ENCODE results near the gene EOLA2. TPM values are rescaled to one million over a fixed set of nuclear protein-coding genes. Genes with fewer than 3 reads are reported as not detected.
A peak's percentile ranks its signal among the peaks of the same experiment; 100 is the strongest.

The EOLA2 gene
- total and polyA plus RNA-seq, 9 of the 15 experiments (the other 6 are each of a cell fraction or from before 2014, with no cell fraction given): 27.7 to 61.5 (median 44.3) TPM

DNA sequence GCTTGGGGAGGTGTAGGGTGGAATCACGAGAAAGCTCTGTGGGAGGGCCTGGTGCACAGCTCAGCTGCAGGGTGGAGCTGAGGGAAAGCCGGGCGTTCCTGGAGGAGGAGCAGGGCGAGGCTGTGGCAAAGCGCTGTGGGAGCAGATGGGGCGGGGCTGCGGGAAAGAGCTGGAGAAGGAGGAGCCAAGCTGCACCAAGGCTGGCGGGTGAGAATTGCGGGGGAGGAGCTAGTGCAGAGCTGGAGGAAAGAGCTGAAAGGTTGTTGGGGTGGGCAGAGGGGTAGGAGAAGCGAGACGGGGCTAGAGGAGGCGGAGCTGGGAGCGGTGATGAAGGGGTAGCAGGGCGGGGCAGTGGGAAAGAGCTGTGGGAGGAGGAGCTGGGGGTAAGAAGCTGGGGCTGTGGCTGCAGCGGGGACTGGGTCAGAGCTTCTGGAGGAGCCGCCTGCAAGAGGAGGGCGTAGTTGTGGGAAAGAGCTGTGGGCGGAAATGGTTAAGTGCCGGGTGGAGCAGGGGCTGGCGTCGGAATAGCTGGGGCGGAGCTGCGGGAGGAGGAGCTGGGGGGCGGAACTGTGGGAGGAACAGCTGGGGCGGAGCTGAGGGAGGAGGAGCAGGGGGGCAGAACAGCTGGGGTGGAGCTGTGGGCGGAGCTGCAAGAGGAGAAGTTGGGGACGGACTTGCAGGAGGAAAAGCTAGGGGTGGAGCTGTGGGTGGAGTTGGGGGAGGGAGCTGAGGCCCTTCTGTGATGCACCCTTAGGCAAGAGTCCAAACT is 1.8 kb upstream of the EOLA2 start (continued):
- TF ChIP-seq, protein P1, sequence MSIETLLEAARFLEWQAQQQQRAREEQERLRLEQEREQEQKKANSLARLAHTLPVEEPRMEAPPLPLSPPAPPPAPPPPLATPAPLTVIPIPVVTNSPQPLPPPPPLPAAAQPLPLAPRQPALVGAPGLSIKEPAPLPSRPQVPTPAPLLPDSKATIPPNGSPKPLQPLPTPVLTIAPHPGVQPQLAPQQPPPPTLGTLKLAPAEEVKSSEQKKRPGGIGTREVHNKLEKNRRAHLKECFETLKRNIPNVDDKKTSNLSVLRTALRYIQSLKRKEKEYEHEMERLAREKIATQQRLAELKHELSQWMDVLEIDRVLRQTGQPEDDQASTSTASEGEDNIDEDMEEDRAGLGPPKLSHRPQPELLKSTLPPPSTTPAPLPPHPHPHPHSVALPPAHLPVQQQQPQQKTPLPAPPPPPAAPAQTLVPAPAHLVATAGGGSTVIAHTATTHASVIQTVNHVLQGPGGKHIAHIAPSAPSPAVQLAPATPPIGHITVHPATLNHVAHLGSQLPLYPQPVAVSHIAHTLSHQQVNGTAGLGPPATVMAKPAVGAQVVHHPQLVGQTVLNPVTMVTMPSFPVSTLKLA (conservative IDR thresholded peaks at IDR 0.05): peak in 1 of 2 experiments; percentile 25; a peak in 1 of 4 replicates
- TF ChIP-seq PPARD (CRISPR knock-in tag; IDR thresholded peaks at IDR 0.05) (no peak), NCOA1 (IDR thresholded peaks at IDR 0.05; ENCODE audit: low read depth) (peak; percentile 22; the same call in 1 of the 2 replicates), ZNF57 (CRISPR knock-in tag; IDR thresholded peaks at IDR 0.05) (no peak), JUNB (CRISPR knock-in tag; conservative IDR thresholded peaks at IDR 0.05) (no peak), NFE2L1 (tag; IDR thresholded peaks at IDR 0.05; ENCODE audit: borderline replicate concordance, low read depth) (no peak), MBD2 (IDR thresholded peaks at IDR 0.05; ENCODE audit: borderline replicate concordance, low read depth) (no peak; the same call in none of the 2 replicates), HDAC1 (IDR thresholded peaks at IDR 0.05) (peak in 1 of 2 experiments; percentile 68; a peak in 2 of 4 replicates), BRD4 (IDR thresholded peaks at IDR 0.05) (no peak), ZFX (CRISPR knock-in tag; IDR thresholded peaks at IDR 0.05) (no peak), FOXP1 (CRISPR knock-in tag; IDR thresholded peaks at IDR 0.05) (no peak)
- TF ChIP-seq, protein P2, sequence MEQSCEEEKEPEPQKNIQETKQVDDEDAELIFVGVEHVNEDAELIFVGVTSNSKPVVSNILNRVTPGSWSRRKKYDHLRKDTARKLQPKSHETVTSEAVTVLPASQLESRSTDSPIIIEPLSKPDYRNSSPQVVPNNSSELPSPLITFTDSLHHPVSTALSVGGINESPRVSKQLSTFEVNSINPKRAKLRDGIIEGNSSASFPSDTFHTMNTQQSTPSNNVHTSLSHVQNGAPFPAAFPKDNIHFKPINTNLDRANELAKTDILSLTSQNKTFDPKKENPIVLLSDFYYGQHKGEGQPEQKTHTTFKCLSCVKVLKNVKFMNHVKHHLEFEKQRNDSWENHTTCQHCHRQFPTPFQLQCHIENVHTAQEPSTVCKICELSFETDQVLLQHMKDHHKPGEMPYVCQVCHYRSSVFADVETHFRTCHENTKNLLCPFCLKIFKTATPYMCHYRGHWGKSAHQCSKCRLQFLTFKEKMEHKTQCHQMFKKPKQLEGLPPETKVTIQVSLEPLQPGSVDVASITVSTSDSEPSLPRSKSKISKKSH (CRISPR knock-in tag; IDR thresholded peaks at IDR 0.05): no peak
- TF ChIP-seq, protein P3, sequence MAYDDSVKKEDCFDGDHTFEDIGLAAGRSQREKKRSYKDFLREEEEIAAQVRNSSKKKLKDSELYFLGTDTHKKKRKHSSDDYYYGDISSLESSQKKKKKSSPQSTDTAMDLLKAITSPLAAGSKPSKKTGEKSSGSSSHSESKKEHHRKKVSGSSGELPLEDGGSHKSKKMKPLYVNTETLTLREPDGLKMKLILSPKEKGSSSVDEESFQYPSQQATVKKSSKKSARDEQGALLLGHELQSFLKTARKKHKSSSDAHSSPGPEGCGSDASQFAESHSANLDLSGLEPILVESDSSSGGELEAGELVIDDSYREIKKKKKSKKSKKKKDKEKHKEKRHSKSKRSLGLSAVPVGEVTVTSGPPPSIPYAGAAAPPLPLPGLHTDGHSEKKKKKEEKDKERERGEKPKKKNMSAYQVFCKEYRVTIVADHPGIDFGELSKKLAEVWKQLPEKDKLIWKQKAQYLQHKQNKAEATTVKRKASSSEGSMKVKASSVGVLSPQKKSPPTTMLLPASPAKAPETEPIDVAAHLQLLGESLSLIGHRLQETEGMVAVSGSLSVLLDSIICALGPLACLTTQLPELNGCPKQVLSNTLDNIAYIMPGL (CRISPR knock-in tag; IDR thresholded peaks at IDR 0.05): no peak
- TF ChIP-seq, protein P4, sequence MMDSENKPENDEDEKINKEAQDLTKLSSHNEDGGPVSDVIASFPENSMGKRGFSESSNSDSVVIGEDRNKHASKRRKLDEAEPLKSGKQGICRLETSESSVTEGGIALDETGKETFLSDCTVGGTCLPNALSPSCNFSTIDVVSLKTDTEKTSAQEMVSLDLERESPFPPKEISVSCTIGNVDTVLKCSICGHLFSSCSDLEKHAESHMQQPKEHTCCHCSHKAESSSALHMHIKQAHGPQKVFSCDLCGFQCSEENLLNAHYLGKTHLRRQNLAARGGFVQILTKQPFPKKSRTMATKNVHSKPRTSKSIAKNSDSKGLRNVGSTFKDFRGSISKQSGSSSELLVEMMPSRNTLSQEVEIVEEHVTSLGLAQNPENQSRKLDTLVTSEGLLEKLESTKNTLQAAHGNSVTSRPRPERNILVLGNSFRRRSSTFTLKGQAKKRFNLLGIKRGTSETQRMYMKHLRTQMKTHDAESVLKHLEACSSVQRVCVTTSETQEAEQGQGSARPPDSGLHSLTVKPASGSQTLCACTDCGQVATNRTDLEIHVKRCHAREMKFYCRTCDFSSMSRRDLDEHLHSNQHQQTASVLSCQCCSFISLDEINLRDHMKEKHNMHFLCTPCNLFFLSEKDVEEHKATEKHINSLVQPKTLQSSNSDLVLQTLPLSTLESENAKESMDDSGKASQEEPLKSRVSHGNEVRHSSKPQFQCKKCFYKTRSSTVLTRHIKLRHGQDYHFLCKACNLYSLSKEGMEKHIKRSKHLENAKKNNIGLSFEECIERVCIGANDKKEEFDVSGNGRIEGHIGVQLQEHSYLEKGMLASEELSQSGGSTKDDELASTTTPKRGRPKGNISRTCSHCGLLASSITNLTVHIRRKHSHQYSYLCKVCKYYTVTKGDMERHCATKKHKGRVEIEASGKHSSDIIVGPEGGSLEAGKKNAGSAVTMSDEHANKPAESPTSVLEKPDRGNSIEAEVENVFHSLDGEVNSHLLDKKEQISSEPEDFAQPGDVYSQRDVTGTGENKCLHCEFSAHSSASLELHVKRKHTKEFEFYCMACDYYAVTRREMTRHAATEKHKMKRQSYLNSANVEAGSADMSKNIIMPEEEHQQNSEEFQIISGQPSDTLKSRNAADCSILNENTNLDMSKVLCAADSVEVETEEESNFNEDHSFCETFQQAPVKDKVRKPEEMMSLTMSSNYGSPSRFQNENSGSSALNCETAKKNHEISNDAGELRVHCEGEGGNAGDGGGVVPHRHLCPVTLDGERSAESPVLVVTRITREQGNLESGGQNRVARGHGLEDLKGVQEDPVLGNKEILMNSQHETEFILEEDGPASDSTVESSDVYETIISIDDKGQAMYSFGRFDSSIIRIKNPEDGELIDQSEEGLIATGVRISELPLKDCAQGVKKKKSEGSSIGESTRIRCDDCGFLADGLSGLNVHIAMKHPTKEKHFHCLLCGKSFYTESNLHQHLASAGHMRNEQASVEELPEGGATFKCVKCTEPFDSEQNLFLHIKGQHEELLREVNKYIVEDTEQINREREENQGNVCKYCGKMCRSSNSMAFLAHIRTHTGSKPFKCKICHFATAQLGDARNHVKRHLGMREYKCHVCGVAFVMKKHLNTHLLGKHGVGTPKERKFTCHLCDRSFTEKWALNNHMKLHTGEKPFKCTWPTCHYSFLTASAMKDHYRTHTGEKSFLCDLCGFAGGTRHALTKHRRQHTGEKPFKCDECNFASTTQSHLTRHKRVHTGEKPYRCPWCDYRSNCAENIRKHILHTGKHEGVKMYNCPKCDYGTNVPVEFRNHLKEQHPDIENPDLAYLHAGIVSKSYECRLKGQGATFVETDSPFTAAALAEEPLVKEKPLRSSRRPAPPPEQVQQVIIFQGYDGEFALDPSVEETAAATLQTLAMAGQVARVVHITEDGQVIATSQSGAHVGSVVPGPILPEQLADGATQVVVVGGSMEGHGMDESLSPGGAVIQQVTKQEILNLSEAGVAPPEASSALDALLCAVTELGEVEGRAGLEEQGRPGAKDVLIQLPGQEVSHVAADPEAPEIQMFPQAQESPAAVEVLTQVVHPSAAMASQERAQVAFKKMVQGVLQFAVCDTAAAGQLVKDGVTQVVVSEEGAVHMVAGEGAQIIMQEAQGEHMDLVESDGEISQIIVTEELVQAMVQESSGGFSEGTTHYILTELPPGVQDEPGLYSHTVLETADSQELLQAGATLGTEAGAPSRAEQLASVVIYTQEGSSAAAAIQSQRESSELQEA (IDR thresholded peaks at IDR 0.05; ENCODE audit: low read depth): no peak

Data from K562 (cell line).